Ureter (tissue), 1 donor: Measurements from ENCODE around the gene QPCT. TPM values are rescaled to one million over a fixed set of nuclear protein-coding genes. Genes with fewer than 3 reads are reported as not detected.
A peak's percentile ranks its signal among the peaks of the same experiment; 100 is the strongest.
"Not testable (repeated sequence)": the region's sequence is repeated elsewhere in the genome, so short reads cannot be mapped to it uniquely, and the experiment has no call there.

Experiments
- DNase-seq: peaks from one replicate; pipeline ENCODE4 v3.0.0-alpha.2; 2020; ENCODE audit warnings: low spot score
- total RNA-seq: library from RNA; stranded (reverse); gene quantifications from one replicate; pipeline ENCODE4 v1.2.4, GENCODE V29; 2023
- donor health status: DM: yes; HTN: yes; CAD: no.

QPCT gene
- total RNA-seq, 1 donor from 2014 or later: 23.6 TPM

DNA sequence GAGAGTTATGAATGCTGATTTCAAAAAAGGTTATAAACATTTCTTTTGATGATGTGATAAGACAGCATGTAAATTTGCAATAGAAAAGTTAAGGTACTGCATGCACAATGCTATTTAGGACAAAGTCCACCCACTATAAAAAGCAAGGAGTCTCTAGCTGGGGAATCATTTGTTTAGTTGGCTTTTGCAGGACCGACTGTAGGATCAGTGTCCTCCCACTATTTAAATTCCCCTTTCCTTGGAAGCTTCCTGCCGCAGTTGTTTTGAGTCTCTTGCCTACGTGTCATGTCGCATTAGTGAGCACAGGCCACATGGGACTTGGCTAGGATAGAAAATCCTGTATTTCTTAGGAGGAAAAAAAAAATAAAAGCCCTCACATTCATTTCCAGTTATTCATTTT lies 13.1 kb downstream of the QPCT start:
- no peak for DNase-seq

DNA sequence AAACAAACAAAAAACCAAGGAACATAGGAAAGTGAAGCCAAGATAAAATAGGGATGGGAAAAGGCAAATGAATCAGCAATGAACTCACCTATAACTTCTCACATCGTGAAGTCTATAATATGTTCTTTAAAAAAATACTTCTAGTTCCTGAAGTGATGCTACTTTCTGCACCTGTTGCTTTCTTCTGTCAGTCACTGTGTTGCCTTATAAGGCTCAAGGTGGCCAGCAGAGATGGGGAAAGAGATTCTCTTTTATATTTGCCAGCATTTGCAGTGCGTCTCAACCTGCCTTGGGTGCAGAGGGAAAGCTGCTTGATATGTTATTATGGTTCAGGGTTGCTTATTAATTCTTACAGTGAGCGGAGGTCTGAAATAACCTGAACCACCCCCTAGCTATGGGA lies 14.0 kb downstream of the QPCT start:
- DNase-seq: no peak

DNA sequence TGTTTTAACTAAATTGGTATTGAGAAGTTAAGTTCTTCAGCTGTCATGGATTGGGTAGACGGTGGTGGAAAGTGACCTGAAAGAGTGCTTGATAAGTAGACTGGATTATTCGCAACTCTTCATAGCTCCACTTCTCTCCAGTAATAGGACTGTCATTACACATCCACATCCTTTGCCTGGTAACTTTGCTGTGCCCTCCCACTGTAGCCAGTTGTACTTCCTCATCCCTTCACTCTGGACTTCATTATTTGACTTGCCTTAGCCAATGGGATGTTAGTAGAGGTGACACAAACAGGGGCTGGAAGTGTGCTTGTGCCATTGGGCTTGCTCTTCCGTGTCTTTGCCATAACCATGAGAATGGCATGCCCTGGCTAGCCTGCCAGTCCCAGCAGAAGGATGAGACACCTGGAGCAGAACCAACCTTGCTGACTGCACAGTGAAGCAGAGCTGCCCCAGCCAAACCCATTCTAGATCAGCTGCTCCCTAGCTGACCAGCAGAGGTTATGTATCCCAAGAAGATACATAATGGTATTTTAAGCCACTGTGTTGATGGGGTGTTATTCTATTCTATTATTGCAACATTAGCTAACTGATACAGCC lies 16.9 kb downstream of the QPCT start:
- no peak for DNase-seq

DNA sequence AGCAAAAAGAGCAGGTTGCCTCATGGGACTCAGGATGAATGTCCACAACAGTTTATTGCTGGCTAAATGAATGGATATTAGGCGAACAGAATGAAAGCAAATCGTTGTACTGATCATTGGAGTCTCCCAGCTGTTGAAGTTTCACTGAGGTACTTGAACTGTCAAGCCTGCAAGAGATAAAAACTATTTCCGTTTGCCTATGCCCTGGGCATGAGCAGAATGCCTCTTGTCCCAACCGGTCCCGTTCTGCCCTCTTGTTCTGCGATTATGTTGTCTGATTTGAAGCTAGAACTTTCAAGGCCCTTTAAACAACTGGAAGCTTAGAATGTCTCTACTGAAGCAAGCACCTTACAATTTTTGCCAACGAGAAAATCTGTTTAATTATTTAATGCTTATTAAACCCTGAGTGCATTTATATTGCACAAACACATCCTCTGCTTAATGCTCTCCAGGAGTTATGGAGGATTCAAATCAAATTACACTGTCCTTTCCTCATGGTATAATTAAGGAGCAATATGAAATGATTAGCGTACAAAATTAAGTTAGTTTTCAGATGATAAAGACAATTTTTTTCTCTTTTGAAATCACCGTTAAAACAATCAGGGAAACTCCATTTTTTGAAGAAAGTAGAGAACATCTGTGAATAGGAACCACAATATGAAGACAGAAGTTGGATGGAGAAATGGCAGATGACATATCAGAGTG lies 17.7 kb downstream of the QPCT start:
- DNase-seq: no peak

DNA sequence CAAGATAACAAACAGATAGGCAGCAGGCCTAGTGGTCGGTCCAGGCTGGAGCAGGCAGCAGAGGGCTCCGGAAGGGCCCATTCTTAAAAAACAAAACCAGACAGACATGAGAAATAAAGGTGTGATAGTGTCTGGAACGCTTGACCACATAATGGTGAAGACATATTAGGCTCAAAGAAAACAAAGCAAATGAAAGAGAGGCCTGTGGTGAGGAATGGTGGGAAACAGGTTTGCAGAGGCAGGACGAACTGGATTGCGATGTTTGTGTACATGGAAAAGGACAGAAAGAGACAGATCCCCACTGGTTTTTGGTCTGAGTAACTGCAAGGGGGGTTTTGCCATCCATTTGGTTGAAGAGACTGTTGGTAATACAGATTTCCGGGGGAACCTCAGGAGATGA lies 19.9 kb downstream of the QPCT start:
- no peak for DNase-seq

DNA sequence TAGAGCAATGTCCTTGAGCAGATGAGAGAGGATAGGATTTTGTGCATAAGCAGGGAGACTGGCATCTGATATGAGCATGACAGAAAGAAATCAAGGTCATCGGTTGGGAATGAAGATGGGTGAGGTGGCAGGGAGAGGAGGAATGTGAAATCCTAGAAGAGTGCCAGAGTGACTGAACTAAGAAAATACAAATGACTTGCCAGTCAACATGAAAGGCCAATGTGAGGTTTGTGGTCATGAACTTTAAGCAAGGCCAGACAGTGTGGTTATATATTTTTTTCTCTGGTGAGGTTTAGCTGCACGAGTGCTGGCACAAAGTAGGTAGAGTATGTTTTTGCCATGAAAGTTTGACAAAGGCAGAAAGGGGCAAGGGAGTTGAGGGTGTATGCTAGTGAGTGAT lies 21.2 kb downstream of the QPCT start:
- DNase-seq: no peak

DNA sequence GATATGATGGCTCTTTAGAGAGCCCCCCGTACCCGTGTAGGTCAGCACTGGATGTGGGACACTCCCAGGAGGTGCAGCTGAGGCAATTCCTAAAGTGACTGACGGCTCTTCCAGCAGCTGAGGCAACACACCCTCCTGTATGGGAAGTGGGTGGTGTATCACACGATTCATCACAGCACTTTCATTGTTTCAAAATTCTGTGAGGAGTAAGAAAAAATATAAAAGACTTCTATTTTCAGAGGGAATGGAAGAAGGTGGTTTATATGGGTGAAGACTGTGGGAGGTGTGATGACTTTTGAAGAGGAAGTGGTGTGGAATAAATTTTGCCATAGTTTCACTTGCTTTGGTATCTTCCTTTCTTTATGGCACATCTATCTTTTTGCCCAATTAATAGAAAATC lies 22.3 kb downstream of the QPCT start:
- no peak for DNase-seq

DNA sequence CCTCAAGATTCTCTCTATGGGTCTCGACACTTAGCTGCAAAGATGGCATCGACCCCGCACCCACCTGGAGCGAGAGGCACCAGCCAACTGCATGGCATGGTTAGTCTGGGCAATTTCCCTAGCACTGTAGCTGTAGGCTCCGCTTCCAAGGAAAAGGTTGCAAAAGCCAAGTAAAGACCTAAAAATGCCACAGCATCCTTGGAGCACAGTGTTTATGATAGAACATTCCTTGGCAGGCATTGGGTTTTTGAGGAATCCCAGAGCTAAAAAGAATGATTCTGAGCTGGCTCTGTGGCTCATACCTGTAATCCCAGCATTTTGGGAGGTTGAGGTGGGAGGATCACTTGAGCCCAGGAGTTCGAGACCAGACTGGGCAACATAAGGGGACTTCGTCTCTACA lies 22.9 kb downstream of the QPCT start:
- DNase-seq: no peak

DNA sequence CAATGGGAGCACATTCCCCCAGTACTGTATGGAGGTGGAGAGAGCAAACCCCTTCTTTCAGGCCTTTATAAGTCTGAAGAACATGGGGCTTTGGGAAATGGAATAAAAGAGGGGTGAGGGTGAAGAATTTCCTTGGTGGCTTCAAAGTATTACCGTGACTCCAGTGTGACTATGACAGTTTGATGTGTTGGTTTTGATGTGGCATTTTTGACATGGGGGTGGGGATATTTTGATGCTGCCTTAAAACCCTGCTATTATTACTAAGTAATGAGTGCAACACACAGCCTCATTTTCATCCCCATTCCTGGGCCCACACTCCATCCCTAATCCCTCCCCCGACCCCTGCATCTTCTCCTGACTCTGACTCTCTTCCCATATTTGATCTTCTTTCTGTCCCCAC lies 23.6 kb downstream of the QPCT start:
- DNase-seq: no peak

DNA sequence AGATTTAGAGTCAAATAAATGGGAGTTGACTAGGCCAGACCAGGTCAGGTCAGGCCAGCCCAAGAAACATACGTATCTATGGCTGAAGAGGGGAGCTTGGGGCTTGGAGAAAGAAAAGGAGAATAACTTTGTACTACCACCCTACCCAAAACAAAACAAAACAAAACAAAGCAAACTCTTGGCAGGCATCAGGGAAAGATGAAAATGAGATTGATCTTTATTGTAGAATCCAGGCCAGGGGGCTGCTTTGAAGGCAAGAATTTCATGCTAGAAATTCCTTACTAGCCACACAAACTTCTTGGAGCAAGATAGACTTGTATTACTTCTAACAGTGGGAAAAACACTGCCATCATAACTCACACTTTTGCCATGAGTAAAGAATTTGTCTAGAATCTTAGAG lies 26.2 kb downstream of the QPCT start:
- no peak for DNase-seq

DNA sequence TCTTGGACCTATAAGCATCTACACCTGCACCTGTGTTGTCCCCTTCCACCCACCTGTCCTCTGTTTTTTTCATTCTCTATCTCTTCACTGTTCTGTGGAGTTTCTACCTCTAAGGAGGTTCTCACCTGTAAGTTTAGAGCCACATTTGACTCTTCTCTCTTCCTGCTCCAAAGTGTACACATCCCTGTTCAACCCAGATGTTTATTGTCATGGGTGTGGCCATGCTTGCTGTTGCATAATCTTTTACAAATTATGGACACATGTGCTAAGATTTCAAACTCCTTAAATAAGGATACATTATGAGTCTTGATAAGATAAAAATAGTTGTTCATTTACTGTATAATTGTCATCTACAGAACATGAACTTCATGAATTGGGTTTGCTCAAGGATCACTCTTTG lies 27.6 kb downstream of the QPCT start:
- no peak for DNase-seq

DNA sequence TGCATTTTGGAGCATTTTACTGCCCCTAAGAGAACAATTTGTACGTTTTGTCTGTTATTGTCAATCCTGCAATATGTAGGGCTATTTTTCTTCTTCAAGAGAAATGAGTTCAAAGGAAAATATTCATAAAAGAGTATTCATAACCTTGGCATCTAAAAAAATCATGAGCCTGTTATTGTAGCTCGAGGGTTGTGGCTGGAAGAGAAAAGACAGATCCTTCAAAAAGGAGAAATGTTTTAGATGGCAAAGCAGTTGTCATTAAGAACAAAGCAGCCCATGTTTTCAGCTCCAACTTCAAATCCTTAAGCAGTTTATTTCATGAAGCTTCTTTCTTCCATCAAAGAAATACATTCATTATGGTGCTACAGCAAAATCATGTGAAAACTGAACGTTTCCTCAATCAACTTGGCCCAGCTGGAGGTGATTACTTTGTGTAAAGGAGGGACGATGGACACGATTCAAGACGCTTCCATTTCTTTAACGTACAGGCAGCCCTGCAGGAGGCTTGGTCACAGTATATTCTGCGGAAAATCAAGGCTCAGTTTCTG lies 31.4 kb downstream of the QPCT start:
- no peak for DNase-seq

DNA sequence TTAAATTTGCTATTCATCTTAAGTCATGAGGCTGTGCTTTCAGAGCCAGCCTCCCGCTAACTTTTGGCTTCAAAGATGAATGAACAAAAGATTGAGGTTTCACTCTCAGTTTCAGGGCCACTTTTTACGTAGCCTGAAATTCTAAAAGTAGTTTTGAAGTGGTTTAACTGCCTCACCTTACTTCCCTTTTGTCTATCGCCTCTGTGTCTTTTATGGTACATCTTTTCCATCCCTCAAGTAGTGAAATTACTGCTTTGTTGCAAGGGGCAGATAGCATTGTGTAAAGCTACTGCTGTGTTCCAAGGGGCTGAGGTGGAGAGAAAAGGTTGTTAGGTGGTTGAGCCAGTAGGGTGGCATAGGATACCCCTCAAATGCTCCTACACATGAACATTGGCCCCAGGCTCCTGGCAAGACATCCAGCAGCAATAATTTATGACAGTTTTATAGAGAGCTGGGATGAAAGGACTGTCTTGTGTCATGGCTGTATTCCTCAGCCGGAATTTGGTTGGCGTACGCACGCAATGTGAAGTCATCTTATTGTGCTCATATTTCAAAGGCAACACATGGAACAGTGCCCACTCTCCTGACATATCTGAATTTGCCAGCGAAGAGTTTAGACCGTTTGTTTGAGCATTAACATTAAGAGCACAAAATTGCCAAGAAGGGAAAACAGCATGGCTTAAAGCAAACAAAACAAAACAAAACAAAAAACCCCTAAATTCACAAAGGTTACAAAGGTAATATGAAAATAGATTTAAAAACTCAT lies 32.2 kb downstream of the QPCT start:
- peak; percentile 66 for DNase-seq

DNA sequence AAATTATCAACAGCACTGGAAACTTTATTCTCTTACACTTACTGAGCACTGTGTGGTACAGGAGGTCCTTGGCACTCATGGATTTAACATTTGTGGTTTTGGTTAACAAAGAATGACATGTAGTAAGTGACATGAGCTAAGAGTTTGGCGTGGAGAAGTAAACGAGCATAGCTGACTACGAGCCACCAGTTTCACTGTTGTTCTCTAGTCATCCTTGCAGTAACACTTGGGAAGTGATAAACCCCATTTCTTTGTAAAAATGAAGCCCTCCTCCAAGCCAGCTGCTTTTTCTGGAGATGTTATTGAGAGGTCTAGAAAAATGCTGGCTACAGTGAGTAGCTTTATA lies 32.7 kb downstream of the QPCT start:
- no peak for DNase-seq

DNA sequence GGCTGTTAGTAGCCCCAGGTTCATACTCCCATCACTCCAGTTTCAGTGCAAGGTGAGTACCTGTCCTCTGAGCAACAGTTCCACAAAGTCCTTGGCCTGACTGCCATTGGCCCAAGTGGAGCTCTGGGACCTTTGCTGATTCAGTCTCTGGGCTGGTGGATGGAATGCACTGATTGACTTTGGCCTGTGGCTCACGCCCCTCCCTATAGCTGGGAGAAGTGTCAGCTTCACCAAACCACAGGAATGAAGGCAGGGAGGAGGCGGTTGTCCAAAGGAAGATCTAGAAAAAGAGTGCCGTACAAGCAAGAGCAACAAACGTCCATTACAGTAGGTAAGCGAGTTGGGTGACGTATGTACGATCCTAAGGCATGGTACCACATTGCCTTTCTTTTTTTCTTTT lies 34.0 kb downstream of the QPCT start:
- no peak for DNase-seq

DNA sequence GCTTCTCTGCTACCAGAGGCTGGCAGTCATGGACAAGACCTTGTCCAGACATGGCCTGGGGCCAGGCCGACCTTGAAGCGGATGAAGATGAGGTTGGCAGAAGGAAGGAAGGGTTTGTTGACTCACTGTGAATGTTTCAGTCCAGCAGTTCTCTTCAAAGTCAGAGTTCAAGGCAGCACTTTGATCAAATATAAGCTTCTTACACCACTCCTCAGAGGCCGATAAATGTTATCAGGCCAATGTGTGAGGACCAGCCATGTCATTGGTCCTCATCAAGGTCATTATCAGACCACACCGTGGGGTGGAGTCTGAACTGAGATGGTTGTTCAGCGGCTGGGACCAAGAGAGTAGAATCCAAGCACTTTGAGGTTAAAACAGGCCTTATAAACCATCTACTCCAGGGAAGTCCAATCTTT lies 35.5 kb downstream of the QPCT start:
- DNase-seq: no peak

DNA sequence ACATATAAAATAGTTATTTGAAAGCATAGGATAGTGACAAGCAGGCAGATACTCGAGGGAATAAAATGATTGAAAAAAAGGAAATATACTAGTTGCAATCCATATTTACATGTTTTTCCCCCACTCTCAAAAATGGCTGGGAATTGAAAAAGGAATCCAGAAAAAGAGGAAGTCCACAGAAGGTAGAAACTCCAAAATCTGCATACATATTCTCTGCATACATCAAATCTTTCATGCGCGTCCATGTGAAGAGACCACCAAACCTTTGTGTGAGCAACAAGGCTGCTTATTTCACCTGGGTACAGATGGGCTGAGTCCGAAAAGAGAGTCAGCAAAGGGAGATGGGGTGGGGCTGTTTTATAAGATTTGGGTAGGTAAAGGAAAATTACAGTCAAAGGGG lies 36.4 kb downstream of the QPCT start:
- not testable (repeated sequence) for DNase-seq

DNA sequence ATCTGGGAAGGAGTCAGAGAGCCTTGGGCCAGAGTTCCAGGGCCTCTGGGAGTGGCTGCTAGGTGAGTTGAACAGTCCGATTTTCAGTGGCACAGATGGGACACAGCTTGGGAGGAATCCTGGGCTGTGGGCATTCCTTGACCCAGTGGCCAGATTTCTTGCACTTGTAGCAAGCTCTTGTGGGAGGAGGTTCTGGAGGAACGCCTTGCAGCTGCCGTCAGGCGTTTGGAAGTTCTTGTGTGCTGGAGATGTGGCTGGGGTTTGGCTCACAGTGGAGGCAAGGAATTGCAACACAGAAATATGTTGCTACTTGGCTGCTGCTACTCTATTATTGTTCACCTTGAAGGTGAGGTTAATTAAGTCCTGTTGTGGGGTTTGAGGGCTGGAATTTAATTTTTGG lies 39.8 kb downstream of the QPCT start:
- DNase-seq: not testable (repeated sequence)

DNA sequence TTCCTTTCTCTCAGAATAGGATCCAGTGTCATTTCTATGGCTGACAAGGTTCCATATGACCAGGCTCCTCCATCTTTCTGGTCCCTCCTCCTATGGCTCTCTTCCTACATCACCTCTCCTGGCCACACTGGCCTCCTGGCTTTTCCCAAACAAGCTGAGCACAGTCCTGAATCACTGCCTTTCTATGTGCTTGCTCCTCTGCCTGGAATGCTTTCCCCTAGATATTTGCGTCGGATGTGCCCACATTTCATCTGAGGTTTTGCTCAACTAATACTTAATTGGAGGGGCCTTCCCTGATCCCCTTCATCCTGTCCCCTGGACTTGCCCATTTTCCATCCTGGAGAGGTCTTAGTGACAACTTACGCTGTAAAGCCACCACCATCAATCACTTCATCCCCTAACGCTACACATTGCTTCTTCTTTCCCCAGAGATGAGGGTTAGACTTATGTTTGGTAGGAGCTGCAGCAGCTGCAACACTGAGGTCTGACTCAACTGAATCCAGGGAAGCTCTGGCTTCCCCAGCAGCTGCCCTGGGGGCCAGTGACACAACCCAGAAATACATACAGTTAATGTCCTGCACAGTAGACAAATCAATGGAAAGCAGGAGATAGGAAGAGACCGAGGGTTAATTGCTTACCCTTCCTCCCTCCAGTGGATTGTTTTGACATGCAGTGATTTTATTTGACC lies 42.9 kb downstream of the QPCT start:
- no peak for DNase-seq

DNA sequence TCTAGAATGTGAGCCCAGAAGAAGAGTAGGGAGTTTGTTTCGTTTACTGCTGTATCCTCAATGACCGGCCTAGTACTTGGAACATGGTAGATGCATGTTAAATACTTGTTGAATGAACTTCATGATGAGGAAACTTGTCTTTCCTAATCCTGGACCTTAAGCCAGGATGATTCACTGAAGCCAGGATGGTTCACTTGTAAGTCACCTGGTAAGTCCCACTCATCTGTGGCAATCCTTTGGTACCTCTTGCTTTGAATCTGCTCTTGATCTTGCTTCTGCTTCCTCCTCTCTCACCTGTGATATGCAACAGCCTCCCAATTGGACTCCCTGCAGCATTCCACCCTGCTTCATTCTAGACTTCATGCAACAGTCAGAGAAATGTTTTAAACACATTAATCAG lies 43.6 kb downstream of the QPCT start:
- DNase-seq: no peak

DNA sequence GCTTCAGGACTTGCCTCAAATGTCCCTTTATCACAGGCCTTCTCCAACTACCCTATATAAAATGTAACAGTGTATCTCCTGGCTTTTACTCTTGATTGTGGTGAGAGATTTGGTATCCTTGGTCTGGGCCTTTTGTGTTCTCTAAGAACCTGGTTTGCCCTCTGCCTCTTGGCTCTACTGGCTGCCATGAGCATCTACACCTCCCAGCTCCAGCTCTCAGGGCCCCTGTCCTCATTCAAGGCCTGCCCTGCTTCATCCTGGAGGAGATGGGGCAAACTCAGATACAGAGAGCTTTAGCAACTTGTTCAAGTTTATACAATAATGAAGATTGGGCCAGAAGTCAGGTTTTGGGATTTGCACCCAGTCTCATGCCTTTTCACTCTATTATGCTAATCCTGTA lies 45.0 kb downstream of the QPCT start:
- no peak for DNase-seq

DNA sequence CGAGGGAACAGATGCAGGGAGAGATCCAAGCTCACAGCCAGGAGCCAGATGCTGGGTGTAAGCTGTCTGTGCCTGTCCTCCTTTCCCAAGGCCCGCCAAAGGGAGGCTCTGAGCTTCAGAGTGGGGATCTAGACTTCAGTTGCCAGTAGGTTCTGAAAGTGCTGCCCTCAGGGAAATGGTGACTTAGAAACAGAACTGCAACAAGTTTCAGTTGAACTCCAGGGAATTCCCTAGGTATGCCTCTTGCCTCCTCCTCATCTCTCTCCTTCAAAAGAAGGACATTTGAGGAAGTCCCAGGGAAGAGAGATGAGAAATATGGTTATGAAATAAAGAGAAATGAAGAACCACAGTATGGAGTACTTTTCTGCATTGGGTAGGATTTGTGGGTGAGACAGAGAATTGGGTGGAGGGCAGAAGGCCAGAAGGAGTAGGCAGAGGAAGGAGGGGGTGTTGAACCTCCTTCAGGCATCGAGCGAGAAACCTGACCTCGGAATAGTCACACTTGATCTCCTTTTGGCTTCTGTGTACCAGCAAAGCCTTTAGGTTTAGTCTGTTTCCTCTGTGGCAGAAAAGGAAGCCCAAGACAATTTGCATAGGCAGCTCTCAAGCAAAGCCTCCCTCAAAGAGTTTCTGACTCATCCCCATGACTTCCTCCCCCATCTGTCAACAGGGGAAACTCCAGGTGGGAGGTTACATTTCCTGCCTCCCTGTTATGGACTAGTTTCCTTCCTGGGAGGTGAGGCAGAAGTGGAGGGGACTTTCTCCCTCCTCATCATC lies 45.7 kb downstream of the QPCT start:
- peak; percentile 71 for DNase-seq
